ENCODE data around the gene SLC12A8.
"Not testable (repeated sequence)": the region's sequence is repeated elsewhere in the genome, so short reads cannot be mapped to it uniquely, and the experiment has no call there.

Gene SLC12A8

GRCh38 chr3:125098611-125099291, 113.8 kb downstream of the SLC12A8 start:
- DNase-seq (ENCODE audit: low read depth), result peak; percentile 73
- no peak for TF ChIP-seq CTCF (conservative IDR thresholded peaks at IDR 0.05; ENCODE audit: control insufficient read depth, insufficient read depth, low read depth, low read length)
- no peak overlapping the region for H3K4me3 ChIP-seq (ENCODE audit: control insufficient read depth, low read depth, low read length)

GRCh38 chr3:125090649-125091048, 121.9 kb downstream of the SLC12A8 start:
- no peak for DNase-seq (ENCODE audit: low read depth)
- H3K4me3 ChIP-seq (ENCODE audit: control insufficient read depth, low read depth, low read length), result no peak overlapping the region
- TF ChIP-seq CTCF (conservative IDR thresholded peaks at IDR 0.05; ENCODE audit: control insufficient read depth, insufficient read depth, low read depth, low read length), result no peak

- no peak for TF ChIP-seq CTCF (conservative IDR thresholded peaks at IDR 0.05; ENCODE audit: control insufficient read depth, insufficient read depth, low read depth, low read length)
- H3K4me3 ChIP-seq (ENCODE audit: control insufficient read depth, low read depth, low read length), result no peak overlapping the region
- DNase-seq (ENCODE audit: low read depth), result peak; percentile 70
These were observed 124.7 kb downstream of the SLC12A8 start for GRCh38 chr3:125087768-125088391.

- no peak for DNase-seq (ENCODE audit: low read depth)
- no peak overlapping the region for H3K4me3 ChIP-seq (ENCODE audit: control insufficient read depth, low read depth, low read length)
These were observed 127.4 kb downstream of the SLC12A8 start for GRCh38 chr3:125085166-125085565.

GRCh38 chr3:125083776-125084175, 128.8 kb downstream of the SLC12A8 start:
- peak; percentile 65 for DNase-seq (ENCODE audit: low read depth)
- no peak for TF ChIP-seq CTCF (conservative IDR thresholded peaks at IDR 0.05; ENCODE audit: control insufficient read depth, insufficient read depth, low read depth, low read length)

More at GRCh38 chr3:125085166-125085565, 127.4 kb downstream of the SLC12A8 start:
- no peak for TF ChIP-seq CTCF (conservative IDR thresholded peaks at IDR 0.05; ENCODE audit: control insufficient read depth, insufficient read depth, low read depth, low read length)

GRCh38 chr3:125082339-125082738, 130.2 kb downstream of the SLC12A8 start:
- not testable (repeated sequence) for H3K4me3 ChIP-seq (ENCODE audit: control insufficient read depth, low read depth, low read length)
- DNase-seq (ENCODE audit: low read depth), result peak; percentile 45

More at GRCh38 chr3:125083776-125084175, 128.8 kb downstream of the SLC12A8 start:
- H3K4me3 ChIP-seq (ENCODE audit: control insufficient read depth, low read depth, low read length), result no peak overlapping the region

GRCh38 chr3:125080077-125080476, 132.5 kb downstream of the SLC12A8 start:
- no peak for TF ChIP-seq CTCF (conservative IDR thresholded peaks at IDR 0.05; ENCODE audit: control insufficient read depth, insufficient read depth, low read depth, low read length)
- DNase-seq (ENCODE audit: low read depth), result no peak
- no peak overlapping the region for H3K4me3 ChIP-seq (ENCODE audit: control insufficient read depth, low read depth, low read length)

Data from fibroblast of mammary gland (primary cell).